Occipital lobe (tissue), 2 donors: ENCODE measurements around the gene ITGB7. TPM values are rescaled to one million over a fixed set of nuclear protein-coding genes. Genes with fewer than 3 reads are reported as not detected.
A peak's percentile ranks its signal among the peaks of the same experiment; 100 is the strongest.

ENCODE experiments used
- DNase-seq: peaks from one replicate; lab custom pipeline; 2025; lab: John Stamatoyannopoulos, UW
- total RNA-seq: library from RNA; depleted of rRNA; stranded (reverse); fragments of >200 nt; gene quantifications from one replicate; pipeline ENCODE4 v1.2.3, GENCODE V29; 2014

The ITGB7 gene
- total RNA-seq, 1 donor from 2014 or later, result not detected

- DNase-seq, result no peak
Observed at GRCh38 chr12:53231921-53232645, 25.0 kb upstream of the ITGB7 start, which contains the start of gene RARG. Gene RARG, minus strand, starts transcription at chr12:53232209. Its CDS starts 4,664 bp downstream, at chr12:53227545.

- DNase-seq, result no peak
Observed at GRCh38 chr12:53231671-53231920, 24.5 kb upstream of the ITGB7 start.

GRCh38 chr12:53230108-53230845 is 23.2 kb upstream of the ITGB7 start:
- no peak for DNase-seq

GRCh38 chr12:53229454-53229853 is 22.4 kb upstream of the ITGB7 start:
- DNase-seq, result no peak

- DNase-seq, result no peak
Observed at GRCh38 chr12:53227836-53228235, 20.8 kb upstream of the ITGB7 start.

- no peak for DNase-seq
Observed at GRCh38 chr12:53227341-53227740, 20.3 kb upstream of the ITGB7 start.

GRCh38 chr12:53226815-53227214 is 19.8 kb upstream of the ITGB7 start:
- no peak for DNase-seq

- DNase-seq, result no peak
Observed at GRCh38 chr12:53225635-53226424, 18.8 kb upstream of the ITGB7 start.

- DNase-seq, result no peak
Observed at GRCh38 chr12:53224897-53225634, 18.0 kb upstream of the ITGB7 start.

GRCh38 chr12:53224061-53224896 is 17.2 kb upstream of the ITGB7 start:
- no peak for DNase-seq

- no peak for DNase-seq
Observed at GRCh38 chr12:53223389-53224060, 16.5 kb upstream of the ITGB7 start.

- DNase-seq, result no peak
Observed at GRCh38 chr12:53222806-53223261, 15.8 kb upstream of the ITGB7 start.

GRCh38 chr12:53222170-53222721 is 15.2 kb upstream of the ITGB7 start:
- DNase-seq, result no peak

- peak; percentile 24 for DNase-seq
Observed at GRCh38 chr12:53221203-53222080, 14.4 kb upstream of the ITGB7 start.

GRCh38 chr12:53220694-53221202 is 13.7 kb upstream of the ITGB7 start:
- peak; percentile 78 for DNase-seq

- peak; percentile 59 for DNase-seq
Observed at GRCh38 chr12:53219956-53220693, 13.1 kb upstream of the ITGB7 start.

- no peak for DNase-seq
Observed at GRCh38 chr12:53219292-53219955, 12.4 kb upstream of the ITGB7 start.
